Measurements from ENCODE around the gene GDPD5. TPM values are rescaled to one million over a fixed set of nuclear protein-coding genes. Genes with fewer than 3 reads are reported as not detected.
A peak's percentile ranks its signal among the peaks of the same experiment; 100 is the strongest.

The GDPD5 gene
- total RNA-seq, 1 experiment from 2014 or later, result 7.8 TPM

DNA sequence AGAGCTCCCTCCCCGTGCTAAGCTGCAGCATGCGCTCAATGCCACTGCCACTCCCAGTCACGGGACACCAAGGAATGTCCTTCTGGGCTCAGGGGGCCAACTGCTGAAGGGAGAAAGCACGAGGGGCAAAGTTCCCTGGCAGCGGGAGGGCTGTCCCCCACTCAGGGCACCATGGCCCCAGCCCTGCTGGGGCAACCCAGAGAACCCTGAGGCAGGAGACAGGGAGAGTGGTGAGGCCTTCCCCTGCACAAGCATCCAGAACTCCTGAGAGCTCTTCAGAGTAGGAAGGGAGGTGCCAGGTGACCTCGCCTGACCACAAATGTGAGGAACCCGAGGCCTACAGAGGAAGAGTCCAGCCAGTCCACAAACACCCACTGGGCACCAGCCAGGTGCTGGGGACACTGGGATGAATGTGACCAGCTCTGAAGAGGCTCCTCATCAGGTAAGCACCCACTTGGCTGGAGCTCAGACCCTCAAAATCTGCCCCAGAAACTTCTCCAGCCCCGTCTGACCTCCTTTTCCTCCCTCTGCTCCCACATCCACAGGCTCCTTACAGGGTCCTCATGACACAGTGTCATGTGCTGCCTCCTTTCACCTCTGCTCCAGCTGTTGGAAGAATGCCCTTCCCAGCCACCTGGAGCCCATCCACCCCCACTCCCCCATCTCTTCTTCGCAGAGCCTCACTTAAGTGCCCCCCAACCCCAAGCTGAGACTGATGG is 15.6 kb downstream of the GDPD5 start:
- H3K27me3 Mint-ChIP-seq (ENCODE audit: low read depth), result no peaks in the 10 kb centered on the region; the same call in 1 of the 2 replicates
- Histone ChIP-seq H3K79me2 (ENCODE audit: insufficient read depth, low read length) (no peaks in the 10 kb centered on the region), H2AFZ (ENCODE audit: low read length) (no peak overlapping the region), H4K5ac (ENCODE audit: insufficient read length, low read depth, low read length) (no peak overlapping the region), H3K9ac (ENCODE audit: extremely low read depth, insufficient read length, low read length) (no peak overlapping the region), H2AK5ac (ENCODE audit: insufficient read length, low read length) (no peak overlapping the region), H3T11ph (ENCODE audit: low read length) (no peak overlapping the region), H2BK12ac (ENCODE audit: insufficient read length, low read depth, low read length) (no peak overlapping the region), H4K8ac (replicated peaks; ENCODE audit: insufficient read length, low read depth, low read length) (no peak overlapping the region), H4K91ac (ENCODE audit: insufficient read length, low read depth, low read length) (no peak overlapping the region), H4K20me1 (ENCODE audit: control insufficient read depth, insufficient read depth, insufficient read length) (no peaks in the 10 kb centered on the region), H2BK120ac (ENCODE audit: low read depth, low read length, poor library complexity, severe bottlenecking) (no peak overlapping the region), H3K23me2 (ENCODE audit: insufficient read length, low read depth, low read length, poor library complexity, severe bottlenecking) (no peaks in the 10 kb centered on the region), H3K27me3 (ENCODE audit: insufficient read depth, low read length) (no peaks in the 10 kb centered on the region), H3K4ac (ENCODE audit: low read depth, low read length) (no peak overlapping the region), H2BK15ac (ENCODE audit: low read depth, low read length) (no peak overlapping the region), H3K23ac (ENCODE audit: insufficient read length, low read depth, low read length) (no peak overlapping the region), H3K27ac (ENCODE audit: insufficient read length, low read depth, low read length) (no peak overlapping the region), H3K14ac (ENCODE audit: insufficient read depth, low read length) (no peak overlapping the region), H2BK5ac (ENCODE audit: insufficient read length, low read length) (no peak overlapping the region), H3K9me3 (ENCODE audit: control insufficient read depth, low read depth, low read length) (no peaks in the 10 kb centered on the region), H3K56ac (ENCODE audit: insufficient read length, low read depth, low read length) (no peak overlapping the region), H3K79me1 (ENCODE audit: insufficient read depth, low read depth, low read length, poor library complexity, severe bottlenecking) (no peaks in the 10 kb centered on the region), H3K18ac (ENCODE audit: insufficient read length, low read depth, low read length) (no peak overlapping the region), H3K4me2 (ENCODE audit: insufficient read depth, insufficient read length, low read length) (no peak overlapping the region), H2BK20ac (ENCODE audit: low read depth, low read length, poor library complexity, severe bottlenecking) (no peak overlapping the region), H3K4me1 (ENCODE audit: insufficient read depth, low read length) (no peaks in the 10 kb centered on the region)
- H3K4me3 Mint-ChIP-seq, result no peak overlapping the region
- no peak for DNase-seq
- TF ChIP-seq, protein P1, sequence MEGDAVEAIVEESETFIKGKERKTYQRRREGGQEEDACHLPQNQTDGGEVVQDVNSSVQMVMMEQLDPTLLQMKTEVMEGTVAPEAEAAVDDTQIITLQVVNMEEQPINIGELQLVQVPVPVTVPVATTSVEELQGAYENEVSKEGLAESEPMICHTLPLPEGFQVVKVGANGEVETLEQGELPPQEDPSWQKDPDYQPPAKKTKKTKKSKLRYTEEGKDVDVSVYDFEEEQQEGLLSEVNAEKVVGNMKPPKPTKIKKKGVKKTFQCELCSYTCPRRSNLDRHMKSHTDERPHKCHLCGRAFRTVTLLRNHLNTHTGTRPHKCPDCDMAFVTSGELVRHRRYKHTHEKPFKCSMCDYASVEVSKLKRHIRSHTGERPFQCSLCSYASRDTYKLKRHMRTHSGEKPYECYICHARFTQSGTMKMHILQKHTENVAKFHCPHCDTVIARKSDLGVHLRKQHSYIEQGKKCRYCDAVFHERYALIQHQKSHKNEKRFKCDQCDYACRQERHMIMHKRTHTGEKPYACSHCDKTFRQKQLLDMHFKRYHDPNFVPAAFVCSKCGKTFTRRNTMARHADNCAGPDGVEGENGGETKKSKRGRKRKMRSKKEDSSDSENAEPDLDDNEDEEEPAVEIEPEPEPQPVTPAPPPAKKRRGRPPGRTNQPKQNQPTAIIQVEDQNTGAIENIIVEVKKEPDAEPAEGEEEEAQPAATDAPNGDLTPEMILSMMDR (conservative IDR thresholded peaks at IDR 0.05), result no peak
- no peaks in the 10 kb centered on the region for H3K4me1 Mint-ChIP-seq
- peak overlapping the region in 1 of 3 experiments; percentile 85; a peak in 3 of 7 replicates for H3K27ac Mint-ChIP-seq
- H3K9me3 Mint-ChIP-seq, result no peaks in the 10 kb centered on the region
- WGBS (ENCODE audit: extremely low coverage, insufficient read length, low lambda C conversion rate), result no CpG with 5 or more reads among the region's 9 CpGs
- H3K36me3 Mint-ChIP-seq (ENCODE audit: insufficient read depth in 1 of 3, low read depth in 3 of 3), result no peaks in the 10 kb centered on the region
